Osteoblast (primary cell): ENCODE measurements around the gene UNC13C. TPM values are rescaled to one million over a fixed set of nuclear protein-coding genes. Genes with fewer than 3 reads are reported as not detected.

Experiments used
- DNase-seq: peaks from one replicate; pipeline ENCODE4 v3.0.0; 2011; ENCODE audit warnings: low spot score, mixed read lengths; ENCODE audit not compliant: insufficient read length; ENCODE audit errors: missing footprints
- H2AFZ ChIP-seq: 2 replicates; pipeline ENCODE4 v1.6.0; 2011; ENCODE audit warnings: mild to moderate bottlenecking, low read length
- H3K27ac ChIP-seq: 2 replicates; pipeline ENCODE4 v1.5.1; 2011; ENCODE audit warnings: mild to moderate bottlenecking, low read depth, low read length, moderate library complexity
- H3K27me3 ChIP-seq: 2 replicates; pipeline ENCODE4 v1.6.0; 2012; ENCODE audit warnings: mild to moderate bottlenecking, control low read depth, inconsistent platforms, low read length, moderate library complexity; ENCODE audit not compliant: insufficient read depth
- H3K36me3 ChIP-seq: 2 replicates; pipeline ENCODE4 v1.5.1; 2011; ENCODE audit warnings: mild to moderate bottlenecking, low read length, control low read depth, moderate library complexity; ENCODE audit not compliant: insufficient read depth
- H3K4me1 ChIP-seq: 2 replicates; pipeline ENCODE4 v1.5.1; 2011; ENCODE audit warnings: mild to moderate bottlenecking, low read length, control low read depth, moderate library complexity; ENCODE audit not compliant: insufficient read depth
- H3K4me2 ChIP-seq: 2 replicates; pipeline ENCODE4 v1.6.0; 2011; ENCODE audit warnings: mild to moderate bottlenecking, low read length; ENCODE audit not compliant: insufficient read depth
- H3K4me3 ChIP-seq: fragments of 200-600 bp; sonication (generic); 3 replicates; pipeline ENCODE4 v1.5.1; 2012; ENCODE audit warnings: mild to moderate bottlenecking, low read length, inconsistent platforms; ENCODE audit not compliant: insufficient read depth
- H3K79me2 ChIP-seq: 2 replicates; pipeline ENCODE4 v1.6.0; 2012; ENCODE audit warnings: mild to moderate bottlenecking, low read length, control low read depth, inconsistent platforms; ENCODE audit not compliant: insufficient read depth
- H3K9me3 ChIP-seq: 2 replicates; pipeline ENCODE4 v1.5.1; 2011; ENCODE audit warnings: low read depth, low read length, control low read depth
- H4K20me1 ChIP-seq: 2 replicates; pipeline ENCODE4 v1.6.0; 2012; ENCODE audit warnings: mild to moderate bottlenecking, low read length, control low read depth; ENCODE audit not compliant: insufficient read depth
- total RNA-seq: library from RNA; depleted of rRNA; stranded (reverse); fragments of >200 nt; gene quantifications from 2 replicates; pipeline ENCODE4 v1.2.3, GENCODE V29; 2012
- TF ChIP-seq, protein P1 (sequence below): IDR thresholded peaks from 2 replicates; pipeline ENCODE4 v1.5.1; 2011; ENCODE audit warnings: mild to moderate bottlenecking, low read depth, low read length, moderate library complexity; ENCODE audit errors: extremely low read depth

The UNC13C gene
- total RNA-seq, 1 donor: not detected

DNA sequence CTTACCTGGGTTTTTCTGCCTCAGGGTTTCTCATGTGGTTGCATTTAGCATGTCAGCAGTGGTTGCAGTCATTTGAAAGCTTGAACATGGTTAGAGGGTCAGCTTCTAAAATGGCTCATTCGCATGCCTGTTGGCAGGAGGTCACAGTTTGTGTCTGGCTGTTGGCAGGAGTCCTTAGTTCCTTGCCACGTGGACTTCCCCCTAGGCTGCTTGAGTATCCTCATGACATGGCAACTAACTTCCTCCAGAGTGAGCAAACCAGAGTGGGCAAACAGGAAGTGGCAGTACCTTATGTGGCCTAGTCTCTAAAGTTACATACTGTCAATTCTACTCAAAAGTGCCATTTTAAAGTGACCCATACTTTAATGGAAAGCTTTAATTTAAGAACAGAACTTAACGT is 3.4 kb upstream of the UNC13C start:
- no peak overlapping the region for H3K4me2 ChIP-seq
- no peaks in the 10 kb centered on the region for H3K4me1 ChIP-seq
- DNase-seq: no peak
- TF ChIP-seq, protein P1, sequence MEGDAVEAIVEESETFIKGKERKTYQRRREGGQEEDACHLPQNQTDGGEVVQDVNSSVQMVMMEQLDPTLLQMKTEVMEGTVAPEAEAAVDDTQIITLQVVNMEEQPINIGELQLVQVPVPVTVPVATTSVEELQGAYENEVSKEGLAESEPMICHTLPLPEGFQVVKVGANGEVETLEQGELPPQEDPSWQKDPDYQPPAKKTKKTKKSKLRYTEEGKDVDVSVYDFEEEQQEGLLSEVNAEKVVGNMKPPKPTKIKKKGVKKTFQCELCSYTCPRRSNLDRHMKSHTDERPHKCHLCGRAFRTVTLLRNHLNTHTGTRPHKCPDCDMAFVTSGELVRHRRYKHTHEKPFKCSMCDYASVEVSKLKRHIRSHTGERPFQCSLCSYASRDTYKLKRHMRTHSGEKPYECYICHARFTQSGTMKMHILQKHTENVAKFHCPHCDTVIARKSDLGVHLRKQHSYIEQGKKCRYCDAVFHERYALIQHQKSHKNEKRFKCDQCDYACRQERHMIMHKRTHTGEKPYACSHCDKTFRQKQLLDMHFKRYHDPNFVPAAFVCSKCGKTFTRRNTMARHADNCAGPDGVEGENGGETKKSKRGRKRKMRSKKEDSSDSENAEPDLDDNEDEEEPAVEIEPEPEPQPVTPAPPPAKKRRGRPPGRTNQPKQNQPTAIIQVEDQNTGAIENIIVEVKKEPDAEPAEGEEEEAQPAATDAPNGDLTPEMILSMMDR: no peak
- H3K36me3 ChIP-seq: no peaks in the 10 kb centered on the region
- no peaks in the 10 kb centered on the region for H3K27me3 ChIP-seq
- no peaks in the 10 kb centered on the region for H3K79me2 ChIP-seq
- no peak overlapping the region for H3K4me3 ChIP-seq
- no peaks in the 10 kb centered on the region for H4K20me1 ChIP-seq
- no peak overlapping the region for H2AFZ ChIP-seq
- no peak overlapping the region for H3K27ac ChIP-seq
- H3K9me3 ChIP-seq: no peaks in the 10 kb centered on the region

DNA sequence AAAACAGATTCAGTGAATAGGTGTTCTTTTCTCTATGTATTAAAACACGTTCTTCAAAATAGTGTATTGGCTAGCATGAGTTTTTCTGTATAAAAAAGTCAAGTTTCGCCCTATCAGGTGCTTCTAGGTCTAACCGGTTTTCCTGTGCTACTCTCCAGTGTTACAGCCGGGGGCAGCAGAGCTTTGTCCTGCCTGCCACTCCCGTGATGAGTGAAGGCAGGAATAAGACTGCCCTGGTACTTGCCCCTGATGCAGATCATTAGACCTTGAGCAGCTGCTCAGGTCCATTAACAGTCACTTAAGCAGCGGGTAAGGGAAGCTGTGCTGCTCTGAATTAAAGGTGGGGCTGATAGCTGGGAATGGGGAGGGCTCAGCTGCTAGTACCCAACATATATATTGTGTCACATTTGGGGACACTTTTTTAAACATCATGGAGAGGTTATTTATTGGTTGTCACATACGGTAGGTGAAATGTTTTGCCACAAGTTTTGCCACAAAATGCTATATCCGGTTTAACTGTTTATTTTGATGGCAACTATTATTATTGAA is 1.3 kb upstream of the UNC13C start:
- no peak for DNase-seq
- TF ChIP-seq, protein P1: no peak
- Histone ChIP-seq H3K36me3 (no peaks in the 10 kb centered on the region), H3K4me1 (no peaks in the 10 kb centered on the region), H3K9me3 (no peaks in the 10 kb centered on the region), H3K4me3 (no peak overlapping the region), H4K20me1 (no peaks in the 10 kb centered on the region), H3K4me2 (no peak overlapping the region), H3K79me2 (no peaks in the 10 kb centered on the region), H3K27me3 (no peaks in the 10 kb centered on the region), H3K27ac (no peak overlapping the region), H2AFZ (no peak overlapping the region)

GRCh38 chr15:53979051-53979788 is 979 bp downstream of the UNC13C start:
- peak; percentile 65 for DNase-seq
- H4K20me1 ChIP-seq: no peaks in the 10 kb centered on the region
- H3K9me3 ChIP-seq: no peaks in the 10 kb centered on the region
- no peak overlapping the region for H3K27ac ChIP-seq
- H3K79me2 ChIP-seq: no peaks in the 10 kb centered on the region
- H3K27me3 ChIP-seq: no peaks in the 10 kb centered on the region
- H3K4me1 ChIP-seq: no peaks in the 10 kb centered on the region
- no peak overlapping the region for H3K4me2 ChIP-seq
- no peaks in the 10 kb centered on the region for H3K36me3 ChIP-seq
- TF ChIP-seq, protein P1: no peak
- no peak overlapping the region for H3K4me3 ChIP-seq
- H2AFZ ChIP-seq: no peak overlapping the region

DNA sequence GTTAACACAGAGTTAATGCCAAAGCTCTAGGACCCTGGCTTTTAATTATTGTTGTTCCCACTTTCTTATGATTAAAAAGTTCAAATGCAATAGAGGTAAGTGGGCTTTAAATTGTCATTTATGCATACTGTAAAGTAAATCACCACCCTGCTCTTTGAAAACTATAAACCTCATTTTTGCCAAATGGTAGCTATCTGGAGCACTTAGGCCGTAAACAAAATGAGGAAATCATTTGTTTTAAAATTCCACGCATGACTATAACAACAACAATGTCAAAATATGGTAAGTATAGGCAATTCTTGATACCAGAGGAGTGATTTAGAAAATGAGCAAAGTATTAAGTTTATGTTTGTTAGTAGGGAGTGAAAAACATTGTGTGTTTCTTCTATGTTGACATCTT is 1.8 kb downstream of the UNC13C start:
- no peak overlapping the region for H2AFZ ChIP-seq
- H3K4me1 ChIP-seq: no peaks in the 10 kb centered on the region
- no peaks in the 10 kb centered on the region for H3K36me3 ChIP-seq
- H3K9me3 ChIP-seq: no peaks in the 10 kb centered on the region
- H3K79me2 ChIP-seq: no peaks in the 10 kb centered on the region
- no peak overlapping the region for H3K27ac ChIP-seq
- TF ChIP-seq, protein P1: no peak
- DNase-seq: no peak
- no peaks in the 10 kb centered on the region for H3K27me3 ChIP-seq
- no peak overlapping the region for H3K4me3 ChIP-seq
- H3K4me2 ChIP-seq: no peak overlapping the region
- no peaks in the 10 kb centered on the region for H4K20me1 ChIP-seq
